ENCODE measurements around the gene SLC8A1. TPM values are rescaled to one million over a fixed set of nuclear protein-coding genes. Genes with fewer than 3 reads are reported as not detected.

Gene SLC8A1
- total RNA-seq, 4 donors from 2014 or later: 8.1 to 22.9 (median 9.3) TPM

DNA sequence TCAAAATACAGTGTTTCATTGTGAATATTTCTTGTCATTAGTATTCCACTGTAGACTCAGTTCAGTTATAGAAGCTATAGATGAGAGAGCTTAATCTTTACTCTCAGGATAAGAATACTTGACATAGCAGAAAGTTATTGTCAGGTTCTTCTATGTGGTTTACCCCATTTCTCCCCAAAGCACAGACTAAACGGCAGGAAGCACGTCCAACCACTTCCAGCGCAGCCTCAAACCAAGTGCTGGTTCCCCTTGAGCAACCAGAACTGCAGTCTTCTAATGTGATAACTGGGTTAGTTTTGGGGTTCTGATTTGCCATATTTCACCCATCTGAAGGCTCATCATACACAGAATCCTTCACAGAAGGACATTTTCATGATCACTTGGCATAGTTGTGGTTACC lies 324.7 kb downstream of the SLC8A1 start:
- Histone ChIP-seq H3K27ac (no peak overlapping the region), H3K9me3 (no peaks in the 10 kb centered on the region), H3K4me3 (no peak overlapping the region), H3K4me1 (no peaks in the 10 kb centered on the region), H3K36me3 (no peaks in the 10 kb centered on the region), H3K27me3 (no peaks in the 10 kb centered on the region)
- DNase-seq (ENCODE audit: low spot score in 2 of 2): no peak
- TF ChIP-seq POLR2A (IDR thresholded peaks at IDR 0.05) (no peak), EP300 (IDR thresholded peaks at IDR 0.05) (no peak), CTCF (IDR thresholded peaks at IDR 0.05) (no peak)
- 59 to 88% methylated on average over 3 of the region's 3 CpGs for WGBS, 2 donors

GRCh38 chr2:40126006-40126405 lies 325.9 kb downstream of the SLC8A1 start:
- TF ChIP-seq POLR2A (IDR thresholded peaks at IDR 0.05) (no peak), EP300 (IDR thresholded peaks at IDR 0.05) (no peak), CTCF (IDR thresholded peaks at IDR 0.05) (no peak)
- DNase-seq (ENCODE audit: low spot score in 2 of 2): no peak
- H3K4me3 ChIP-seq: no peak overlapping the region
- WGBS, 2 donors: 88 to 97% methylated on average over 3 of the region's 3 CpGs
- H3K27ac ChIP-seq: no peak overlapping the region
- H3K27me3 ChIP-seq: no peaks in the 10 kb centered on the region
- H3K9me3 ChIP-seq: no peaks in the 10 kb centered on the region
- no peaks in the 10 kb centered on the region for H3K4me1 ChIP-seq
- H3K36me3 ChIP-seq: no peaks in the 10 kb centered on the region

GRCh38 chr2:40123746-40124145 lies 328.1 kb downstream of the SLC8A1 start:
- Histone ChIP-seq H3K4me3 (no peak overlapping the region), H3K4me1 (no peaks in the 10 kb centered on the region)

GRCh38 chr2:40123326-40123725 lies 328.6 kb downstream of the SLC8A1 start:
- no peak for TF ChIP-seq EP300 (IDR thresholded peaks at IDR 0.05)
- TF ChIP-seq POLR2A (IDR thresholded peaks at IDR 0.05): no peak
- TF ChIP-seq CTCF (IDR thresholded peaks at IDR 0.05): no peak
- Histone ChIP-seq H3K4me3 (no peak overlapping the region), H3K27me3 (no peaks in the 10 kb centered on the region), H3K9me3 (no peaks in the 10 kb centered on the region), H3K27ac (no peak overlapping the region), H3K4me1 (no peaks in the 10 kb centered on the region), H3K36me3 (no peaks in the 10 kb centered on the region)
- no peak for DNase-seq (ENCODE audit: low spot score in 2 of 2)
- WGBS, 2 donors: 62 to 69% methylated on average over 1 of the region's 1 CpG

More at GRCh38 chr2:40123746-40124145, 328.1 kb downstream of the SLC8A1 start:
- H3K27ac ChIP-seq: no peak overlapping the region
- WGBS, 2 donors: 72 to 76% methylated on average over 3 of the region's 3 CpGs
- TF ChIP-seq EP300 (IDR thresholded peaks at IDR 0.05) (no peak), CTCF (IDR thresholded peaks at IDR 0.05) (no peak), POLR2A (IDR thresholded peaks at IDR 0.05) (no peak)
- DNase-seq (ENCODE audit: low spot score in 2 of 2): no peak
- no peaks in the 10 kb centered on the region for H3K36me3 ChIP-seq
- H3K9me3 ChIP-seq: no peaks in the 10 kb centered on the region
- no peaks in the 10 kb centered on the region for H3K27me3 ChIP-seq

- no peaks in the 10 kb centered on the region for H3K27me3 ChIP-seq
- WGBS, 2 donors: 78 to 82% methylated on average over 5 of the region's 5 CpGs
- TF ChIP-seq CTCF (IDR thresholded peaks at IDR 0.05) (no peak), EP300 (IDR thresholded peaks at IDR 0.05) (no peak), POLR2A (IDR thresholded peaks at IDR 0.05) (no peak)
- no peak for DNase-seq (ENCODE audit: low spot score in 2 of 2)
- no peaks in the 10 kb centered on the region for H3K36me3 ChIP-seq
- no peaks in the 10 kb centered on the region for H3K4me1 ChIP-seq
- H3K9me3 ChIP-seq: no peaks in the 10 kb centered on the region
- no peak overlapping the region for H3K27ac ChIP-seq
- H3K4me3 ChIP-seq: no peak overlapping the region
Observed at GRCh38 chr2:40120957-40121356, 330.9 kb downstream of the SLC8A1 start.

All from tibial nerve (tissue), 4 donors.